NCI-H748 (cell line): ENCODE data around the gene LRRC17.

Experiments
- DNase-seq: peaks from one replicate; lab custom pipeline; 2025; ENCODE audit not compliant: unreplicated experiment; lab: John Stamatoyannopoulos, UW

The LRRC17 gene

DNA sequence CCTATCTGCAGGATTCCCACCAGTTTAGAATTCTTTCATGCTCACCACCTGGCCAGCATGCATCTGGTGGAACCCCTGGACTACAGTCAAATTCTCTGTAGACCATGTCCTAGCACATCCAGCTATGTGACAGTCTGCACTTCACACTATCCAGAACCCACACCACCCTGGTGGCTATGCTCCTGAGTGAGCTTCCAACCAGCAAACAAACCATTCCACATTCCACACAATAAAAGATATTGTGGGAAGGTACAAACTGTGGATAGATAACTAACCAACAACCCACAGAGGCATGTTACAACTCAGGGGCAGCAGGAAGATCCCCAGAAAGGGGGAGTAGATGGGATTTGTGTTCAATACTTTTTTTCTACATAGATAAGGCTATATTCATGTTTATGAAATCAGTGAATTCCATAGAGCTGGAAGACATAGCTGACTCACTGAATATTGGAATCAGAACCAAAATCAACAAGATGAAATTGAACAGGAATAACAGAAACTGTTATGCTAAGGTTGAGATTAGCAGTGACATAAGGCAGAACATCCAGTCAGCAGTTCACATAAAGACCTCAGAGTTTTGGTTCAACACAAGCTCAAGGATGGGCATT is 72.5 kb downstream of the LRRC17 start:
- no peak for DNase-seq

DNA sequence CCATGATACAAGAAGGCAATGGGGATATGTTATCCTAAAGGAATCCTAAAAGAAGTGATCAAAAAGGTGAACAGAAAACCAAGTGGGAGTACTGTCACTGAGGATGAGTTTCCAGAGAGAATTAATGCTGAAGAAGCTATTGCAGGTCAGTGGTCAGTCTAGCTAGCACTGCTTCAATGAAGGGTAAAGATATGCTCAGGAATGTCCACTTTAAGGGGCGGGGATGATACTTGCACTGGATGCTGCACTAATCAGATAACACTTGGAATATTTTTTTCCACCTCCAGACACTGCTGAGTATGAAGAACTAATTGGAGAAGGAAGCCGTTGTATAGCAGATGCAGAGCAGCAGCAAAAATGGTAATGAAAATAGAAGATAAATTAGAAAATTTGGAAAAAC is 75.3 kb downstream of the LRRC17 start:
- DNase-seq = no peak

DNA sequence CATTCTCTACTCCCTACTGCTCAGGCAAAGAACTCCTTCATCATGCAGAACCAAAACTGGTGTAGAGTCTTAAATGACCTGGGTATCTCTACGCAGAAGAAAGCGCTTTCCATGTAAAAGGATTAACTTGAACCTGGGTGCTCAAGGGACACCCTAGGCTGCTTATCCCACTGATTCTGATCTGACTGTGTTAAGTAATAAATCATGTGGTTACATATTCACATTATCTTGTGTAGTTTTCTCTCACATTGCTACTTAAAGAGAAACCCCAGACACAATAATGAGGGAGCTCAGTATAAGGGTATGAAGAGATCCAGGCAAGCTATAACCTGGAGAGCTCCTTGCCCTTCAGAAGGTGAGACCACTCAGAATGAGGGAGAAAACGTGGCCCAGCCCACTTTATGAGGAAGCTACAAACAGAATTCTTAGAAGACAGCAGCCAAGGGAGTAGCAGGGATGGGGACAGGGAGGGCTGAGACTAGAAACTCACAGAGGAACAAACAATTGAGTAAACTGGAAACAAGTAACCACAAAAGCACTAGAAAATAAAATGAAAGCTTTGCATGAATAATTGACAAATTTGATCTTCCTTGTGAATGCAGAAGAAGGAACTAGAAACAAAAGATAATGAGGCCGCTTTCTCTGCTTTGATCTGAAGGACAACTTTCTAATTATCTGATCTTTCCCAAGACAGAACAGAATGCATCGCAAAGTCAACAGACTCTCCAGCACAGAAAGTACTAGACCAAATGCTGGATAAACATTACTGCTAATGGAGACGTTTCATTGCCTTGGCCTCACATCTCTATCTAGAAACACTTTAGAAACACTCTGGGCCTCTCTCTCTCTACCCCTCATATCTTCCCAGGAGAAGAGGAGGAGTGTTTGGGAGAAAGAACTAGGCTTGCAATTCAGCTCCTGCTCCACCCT is 76.1 kb downstream of the LRRC17 start:
- DNase-seq = no peak

DNA sequence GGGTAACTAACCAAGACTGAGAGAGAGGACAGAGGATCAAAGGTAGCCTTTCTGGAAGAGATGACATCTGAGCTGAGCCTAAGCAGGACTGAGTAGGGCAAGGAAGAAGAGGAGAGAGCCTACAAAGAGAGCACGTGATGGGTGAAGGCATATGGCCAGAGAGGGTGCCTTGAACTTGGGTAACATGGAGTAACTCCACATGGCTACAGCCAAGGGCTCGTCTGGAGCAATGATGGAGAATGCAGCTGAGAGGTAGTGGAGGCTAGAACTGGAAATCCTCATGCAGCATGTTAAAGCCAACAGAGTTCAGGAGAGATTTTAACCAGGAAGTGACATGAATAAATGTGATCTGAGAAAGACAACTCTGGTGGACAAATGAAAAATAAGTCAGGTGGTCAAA is 77.8 kb downstream of the LRRC17 start:
- DNase-seq = no peak

DNA sequence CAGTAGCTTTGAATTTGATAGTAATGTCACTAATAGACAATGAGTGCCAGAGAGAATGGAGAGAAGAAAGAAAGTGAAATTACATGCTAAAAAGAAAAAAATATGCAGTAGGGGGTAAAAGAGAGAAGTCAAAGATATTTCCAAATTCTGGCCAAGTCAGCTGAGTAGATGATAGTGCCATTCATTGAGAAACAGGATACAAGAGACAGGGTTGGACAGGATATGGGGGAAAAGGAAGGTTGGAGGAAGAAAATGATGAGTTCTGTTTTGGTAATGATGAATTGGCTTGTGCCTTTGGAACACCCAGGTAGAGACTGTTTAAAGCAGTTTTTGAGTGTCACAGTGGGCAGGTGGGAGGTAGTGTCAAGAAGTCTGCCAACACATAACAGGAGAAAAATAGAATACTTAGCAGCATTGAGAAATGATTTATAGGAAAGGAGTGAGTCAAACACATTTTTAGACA is 78.3 kb downstream of the LRRC17 start:
- DNase-seq = no peak

DNA sequence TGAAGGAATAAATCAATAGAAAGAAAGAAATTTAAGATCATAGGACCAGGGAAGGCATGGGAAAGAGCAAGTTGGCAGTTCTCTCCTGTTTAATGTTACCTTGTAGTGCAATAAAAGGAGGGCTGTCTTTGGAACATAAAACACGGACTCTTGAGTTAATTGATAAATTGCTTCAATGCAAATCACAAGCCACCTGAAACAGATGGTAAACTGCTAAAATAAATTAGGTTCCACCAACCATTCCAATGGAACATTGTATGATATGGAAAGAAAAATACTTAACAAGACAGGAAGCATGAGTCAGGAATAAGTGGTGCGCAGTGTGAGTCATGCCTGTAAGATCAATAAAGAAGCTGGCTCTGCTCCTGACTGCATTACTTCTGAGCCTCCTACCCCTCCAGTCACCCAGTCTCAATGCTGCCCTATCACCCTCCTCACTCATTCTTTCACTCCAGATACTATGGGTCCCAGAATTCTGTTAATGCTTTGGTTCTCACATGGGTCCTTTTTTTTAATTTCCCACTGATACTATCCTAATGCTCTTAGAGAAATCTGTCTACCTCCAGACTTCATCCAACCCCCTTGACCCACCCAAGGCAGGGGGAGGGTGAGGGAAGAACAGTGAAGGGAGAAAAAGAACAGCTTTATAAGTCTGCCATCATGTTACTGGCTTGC is 78.9 kb downstream of the LRRC17 start:
- DNase-seq = no peak

DNA sequence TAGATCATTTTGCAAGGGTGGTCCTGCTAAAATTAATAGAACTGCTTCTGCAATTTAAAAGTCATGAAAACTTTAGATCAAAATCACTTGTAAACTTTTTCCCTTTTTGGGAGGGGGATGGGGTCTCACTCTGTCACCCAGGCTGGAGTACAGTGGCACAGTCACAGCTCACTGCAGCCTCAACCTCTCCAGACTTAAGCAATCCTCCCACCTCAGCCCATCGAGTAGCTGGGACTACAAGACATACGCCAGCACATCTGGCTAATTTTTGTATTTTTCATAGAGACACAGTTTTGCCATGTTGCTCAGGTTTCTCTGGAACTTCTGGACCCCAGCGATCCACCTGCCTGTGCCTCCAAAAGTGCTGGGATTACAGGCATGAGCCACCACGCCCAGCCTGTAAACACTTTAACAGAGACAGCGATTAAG is 79.7 kb downstream of the LRRC17 start:
- no peak for DNase-seq

DNA sequence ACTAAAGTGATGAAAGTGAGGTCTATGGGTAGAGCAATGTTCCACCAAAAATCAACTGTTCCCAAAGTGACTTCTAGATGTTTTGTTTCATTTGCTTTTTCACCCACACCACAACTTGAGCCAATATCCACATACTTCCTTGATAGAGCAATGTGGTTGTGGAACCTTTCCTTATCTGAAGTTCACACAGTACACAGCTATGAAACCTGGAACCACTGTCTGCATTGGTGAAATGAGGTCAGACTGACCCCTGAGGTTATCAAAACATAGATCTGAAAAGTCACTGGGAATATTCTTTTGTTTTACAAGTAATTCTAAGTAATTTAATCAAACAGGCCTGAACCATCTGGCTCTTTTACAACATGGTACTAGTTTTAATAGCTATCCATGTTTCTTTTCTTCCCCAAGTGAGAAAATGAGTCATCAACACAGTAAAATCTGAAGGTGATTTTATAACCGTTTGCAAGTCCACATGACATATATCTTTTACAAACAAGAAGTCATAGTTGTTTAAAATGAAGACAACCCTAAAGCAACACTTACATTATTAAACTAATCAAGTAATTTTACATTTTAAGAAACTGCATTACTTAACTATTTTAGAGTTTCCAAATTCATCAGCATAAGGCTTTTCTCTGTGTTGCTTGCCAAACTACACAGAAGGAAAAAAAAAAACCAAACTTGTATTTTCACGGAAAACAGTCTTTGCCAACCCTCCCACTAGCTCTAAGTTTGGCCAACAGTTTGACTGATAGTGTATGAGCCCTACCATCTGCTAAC is 80.3 kb downstream of the LRRC17 start:
- no peak for DNase-seq

DNA sequence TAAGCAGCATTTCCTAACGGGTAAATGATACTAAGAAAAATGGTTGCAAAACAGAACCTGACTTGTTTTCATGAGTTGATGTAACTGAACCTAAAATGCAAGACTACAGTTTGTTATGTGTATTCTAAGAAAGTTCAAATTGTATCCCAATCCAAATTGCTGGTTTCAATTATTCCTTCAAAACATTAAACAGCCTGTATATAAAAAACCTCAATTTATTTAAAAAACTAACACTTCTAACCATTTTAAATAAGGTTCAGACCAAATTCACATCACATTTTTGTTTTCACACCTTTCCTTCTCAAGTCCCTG is 80.9 kb downstream of the LRRC17 start:
- DNase-seq = no peak

DNA sequence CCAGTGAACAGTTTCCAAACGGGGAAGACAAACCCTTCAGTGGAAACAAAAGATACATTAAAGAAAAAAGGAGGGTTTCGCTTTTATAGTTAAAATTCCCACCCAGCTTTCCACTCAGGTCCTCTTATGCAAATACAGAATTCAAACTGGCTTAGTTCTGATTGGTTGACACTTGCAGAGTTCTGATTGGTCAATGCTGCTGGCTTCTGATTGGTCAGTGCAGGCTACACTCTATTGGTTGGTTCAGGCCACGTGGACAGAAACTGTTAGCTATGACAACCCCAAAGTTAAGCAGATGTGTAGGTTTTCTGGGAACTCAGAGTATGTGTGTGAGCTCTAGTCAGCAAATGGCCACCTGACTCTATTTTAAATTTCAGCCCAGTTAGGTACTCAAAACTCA is 81.8 kb downstream of the LRRC17 start:
- no peak for DNase-seq
